ENCODE results near the gene PC. TPM values are rescaled to one million over a fixed set of nuclear protein-coding genes. Genes with fewer than 3 reads are reported as not detected.

Gene PC
- total RNA-seq, 1 donor from 2014 or later = 13.5 TPM

GRCh38 chr11:66912911-66913310, 45.3 kb downstream of the PC start:
- no peak overlapping the region for H3K4me3 ChIP-seq
- intact Hi-C loops (cut with DNase I) = no loop called here
- TF ChIP-seq CTCF (IDR thresholded peaks at IDR 0.05) = no peak
- no peaks in the 10 kb centered on the region for H3K4me1 ChIP-seq
- H3K9me3 ChIP-seq = no peaks in the 10 kb centered on the region
- no peak overlapping the region for H3K27ac ChIP-seq
- no peaks in the 10 kb centered on the region for H3K27me3 ChIP-seq
- DNase-seq (ENCODE audit: low spot score in 2 of 2) = no peak
- no peaks in the 10 kb centered on the region for H3K36me3 ChIP-seq

- H3K9me3 ChIP-seq = no peaks in the 10 kb centered on the region
- DNase-seq (ENCODE audit: low spot score in 2 of 2) = no peak
- intact Hi-C loops (cut with DNase I) = no loop called here
- no peak overlapping the region for H3K4me3 ChIP-seq
- no peak for TF ChIP-seq CTCF (IDR thresholded peaks at IDR 0.05)
- no peaks in the 10 kb centered on the region for H3K36me3 ChIP-seq
- no peak overlapping the region for H3K27ac ChIP-seq
- H3K27me3 ChIP-seq = no peaks in the 10 kb centered on the region
- H3K4me1 ChIP-seq = no peaks in the 10 kb centered on the region
Measured at GRCh38 chr11:66912361-66912760, 45.8 kb downstream of the PC start.

GRCh38 chr11:66910669-66911068, 47.5 kb downstream of the PC start:
- DNase-seq (ENCODE audit: low spot score in 2 of 2) = no peak
- TF ChIP-seq CTCF (IDR thresholded peaks at IDR 0.05) = no peak
- Histone ChIP-seq H3K9me3 (no peaks in the 10 kb centered on the region), H3K4me1 (no peaks in the 10 kb centered on the region), H3K27me3 (no peaks in the 10 kb centered on the region), H3K27ac (no peak overlapping the region), H3K4me3 (no peak overlapping the region), H3K36me3 (no peaks in the 10 kb centered on the region)
- intact Hi-C loops (cut with DNase I) = no loop called here

- Histone ChIP-seq H3K27ac (no peak overlapping the region), H3K4me1 (no peaks in the 10 kb centered on the region), H3K36me3 (no peaks in the 10 kb centered on the region), H3K27me3 (no peaks in the 10 kb centered on the region), H3K4me3 (no peak overlapping the region), H3K9me3 (no peaks in the 10 kb centered on the region)
- intact Hi-C loops (cut with DNase I) = no loop called here
- no peak for TF ChIP-seq CTCF (IDR thresholded peaks at IDR 0.05)
- DNase-seq (ENCODE audit: low spot score in 2 of 2) = no peak
Measured at GRCh38 chr11:66910016-66910415, 48.2 kb downstream of the PC start.

- DNase-seq (ENCODE audit: low spot score in 2 of 2) = no peak
- no peak overlapping the region for H3K4me3 ChIP-seq
- no peaks in the 10 kb centered on the region for H3K36me3 ChIP-seq
- no peak overlapping the region for H3K27ac ChIP-seq
- no peaks in the 10 kb centered on the region for H3K4me1 ChIP-seq
- H3K9me3 ChIP-seq = no peaks in the 10 kb centered on the region
- TF ChIP-seq CTCF (IDR thresholded peaks at IDR 0.05) = no peak
- intact Hi-C loops (cut with DNase I) = no loop called here
- no peaks in the 10 kb centered on the region for H3K27me3 ChIP-seq
Measured at GRCh38 chr11:66909181-66909580, 49.0 kb downstream of the PC start.

All from ascending aorta (tissue), 2 donors.